HG03139 (cell line): ENCODE measurements around the gene PKIG.

ENCODE experiments used
- ATAC-seq: cut with Tn5 transposase; IDR thresholded peaks from one replicate; pipeline ENCODE4 v1.9.1; 2021; ENCODE audit not compliant: unreplicated experiment

The PKIG gene

DNA sequence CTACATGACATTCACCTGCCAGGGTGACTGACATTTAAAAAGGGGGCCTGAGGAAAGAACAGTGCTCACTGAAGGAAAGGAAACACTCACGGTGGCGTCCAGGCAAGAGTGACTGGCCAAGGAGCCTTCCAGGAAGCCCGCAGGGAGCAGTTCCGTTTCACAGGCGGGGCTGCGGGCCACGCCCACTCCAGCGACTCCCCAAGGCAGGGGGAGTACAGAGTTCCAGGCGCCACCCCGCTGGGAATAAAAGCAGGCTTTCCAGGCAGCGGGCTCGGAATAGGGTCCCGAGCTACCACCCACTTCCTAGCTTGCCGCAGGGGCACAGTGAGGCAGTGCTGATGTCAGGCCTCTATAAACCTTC lies 34.2 kb downstream of the PKIG start:
- ATAC-seq = no peak

GRCh38 chr20:44618318-44618731 lies 35.9 kb downstream of the PKIG start:
- no peak for ATAC-seq

GRCh38 chr20:44619294-44619693 lies 36.9 kb downstream of the PKIG start:
- ATAC-seq = no peak

GRCh38 chr20:44620030-44620429 lies 37.7 kb downstream of the PKIG start:
- no peak for ATAC-seq

GRCh38 chr20:44621325-44621724 lies 38.9 kb downstream of the PKIG start:
- no peak for ATAC-seq

GRCh38 chr20:44621939-44622338 lies 39.6 kb downstream of the PKIG start:
- no peak for ATAC-seq

GRCh38 chr20:44622501-44623270 lies 40.3 kb downstream of the PKIG start:
- no peak for ATAC-seq

GRCh38 chr20:44624152-44624551 lies 41.8 kb downstream of the PKIG start:
- no peak for ATAC-seq

DNA sequence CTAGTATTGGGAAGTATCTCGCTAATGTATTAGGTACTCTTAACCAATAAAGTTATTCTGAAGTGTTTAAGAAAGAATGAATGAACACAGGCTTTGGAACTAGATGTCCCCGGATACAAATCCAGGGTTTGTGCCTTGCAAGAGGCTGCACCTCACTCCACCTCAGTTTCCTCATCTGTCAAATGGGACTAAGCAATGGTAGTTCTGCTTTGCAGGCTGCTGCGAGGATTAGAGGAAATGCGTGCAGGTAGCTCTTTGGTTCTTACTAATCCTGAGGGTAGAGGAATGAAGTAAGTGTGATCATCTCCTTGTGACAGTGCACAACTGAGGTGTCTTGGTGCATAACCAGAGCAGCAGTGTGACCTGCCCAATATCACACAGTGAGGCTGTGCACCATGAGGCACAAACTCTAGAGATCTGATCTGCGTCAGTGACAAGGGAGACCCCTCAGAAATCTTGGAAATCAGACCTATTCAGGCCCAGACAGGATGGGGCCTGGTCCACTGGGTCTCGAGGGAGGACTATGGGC lies 42.4 kb downstream of the PKIG start:
- no peak for ATAC-seq

DNA sequence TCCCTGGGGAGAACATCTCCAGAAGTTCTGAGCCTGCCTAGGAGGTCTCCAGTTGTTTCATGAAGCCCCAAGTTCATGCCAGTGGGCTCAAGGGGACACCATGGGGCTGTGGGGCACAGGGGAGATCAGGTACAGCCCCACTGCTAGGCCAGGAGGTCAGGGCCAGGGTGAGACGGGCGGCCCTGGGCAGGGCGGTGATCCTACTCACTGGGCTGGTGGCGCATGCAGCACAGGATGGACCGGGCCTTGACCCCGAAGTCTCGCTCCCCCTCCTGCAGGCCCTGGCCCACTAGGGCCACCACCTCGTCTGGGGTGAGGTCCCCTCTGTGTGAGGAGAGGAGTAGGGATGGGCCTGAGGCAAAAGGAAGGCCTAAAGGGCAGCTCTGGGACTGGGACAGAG lies 43.0 kb downstream of the PKIG start:
- ATAC-seq = no peak

DNA sequence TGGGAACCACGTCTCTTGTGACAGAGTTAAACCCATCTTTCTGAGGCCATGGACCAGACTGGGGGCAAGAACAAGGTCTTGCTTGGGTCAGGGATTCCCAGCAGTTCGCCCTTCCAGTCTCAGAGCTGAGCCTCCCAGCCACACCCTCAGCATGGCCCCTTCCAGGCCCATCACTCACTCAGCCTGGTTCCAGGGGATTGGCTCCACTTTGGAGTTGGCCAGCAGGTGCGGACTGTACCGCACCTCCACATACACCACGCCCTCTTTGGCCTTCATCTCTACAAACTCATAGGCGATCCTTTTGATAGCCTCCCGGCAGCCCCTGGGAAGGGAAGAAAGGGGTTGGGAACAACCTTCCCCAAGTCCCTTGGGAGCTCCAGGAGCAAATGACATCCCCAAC lies 43.9 kb downstream of the PKIG start:
- no peak for ATAC-seq

GRCh38 chr20:44627364-44628010 lies 45.1 kb downstream of the PKIG start:
- no peak for ATAC-seq

DNA sequence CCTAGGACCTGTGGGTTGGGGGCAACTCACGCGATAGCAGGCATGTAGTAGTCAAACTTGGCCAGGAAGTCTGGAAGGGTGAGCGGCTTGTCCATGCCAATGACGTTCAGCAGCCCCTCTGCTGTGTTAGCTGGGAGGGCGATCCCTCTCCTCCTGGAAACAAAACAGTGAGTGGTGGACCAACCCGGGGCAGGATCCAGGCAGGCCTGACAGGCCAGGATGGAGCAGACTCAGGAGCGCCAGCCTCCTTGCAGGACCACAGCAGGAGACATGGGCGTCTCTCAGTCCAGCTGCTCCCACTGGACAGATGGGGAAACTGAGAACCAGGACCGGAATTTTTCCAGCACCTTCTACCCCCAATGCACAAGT lies 46.6 kb downstream of the PKIG start:
- no peak for ATAC-seq

DNA sequence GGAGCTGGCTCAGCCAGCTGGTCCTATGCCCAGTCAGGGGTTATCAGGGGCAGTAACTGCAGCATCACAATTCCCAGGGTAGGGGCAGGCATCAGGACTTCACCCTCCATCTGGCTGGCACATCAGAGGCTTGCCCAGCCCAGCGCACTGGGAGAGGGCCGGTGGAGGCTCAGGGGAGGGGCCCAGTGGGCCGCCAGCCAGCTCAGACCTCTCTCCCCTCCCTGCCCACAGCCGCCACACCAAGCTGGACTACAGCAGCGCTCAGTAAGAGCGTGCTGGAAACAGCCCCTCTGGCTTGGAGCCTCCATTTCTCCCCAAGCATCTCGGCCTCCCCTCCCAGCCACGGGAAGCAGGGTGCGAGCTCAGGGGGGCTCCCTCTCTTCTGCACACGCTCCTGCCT lies 47.2 kb downstream of the PKIG start:
- no peak for ATAC-seq

DNA sequence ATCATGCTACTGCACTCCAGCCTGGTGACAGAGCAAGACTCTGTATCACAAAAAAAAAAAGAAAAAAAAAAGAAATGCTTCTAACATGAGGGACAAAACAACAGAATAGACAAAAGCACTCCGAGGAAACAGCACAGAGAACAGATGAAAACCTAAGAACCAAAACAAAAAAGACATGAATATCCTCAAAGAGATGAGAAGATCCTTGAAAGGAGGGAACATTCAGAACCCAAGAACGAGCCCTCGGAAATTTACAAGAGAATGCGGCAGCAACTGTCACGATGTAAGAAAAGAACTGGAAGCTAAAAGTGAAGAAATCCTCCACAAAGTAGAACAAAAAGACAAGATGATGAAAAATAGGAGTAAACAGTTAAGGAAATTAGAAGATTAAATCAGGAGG lies 47.9 kb downstream of the PKIG start:
- no peak for ATAC-seq

DNA sequence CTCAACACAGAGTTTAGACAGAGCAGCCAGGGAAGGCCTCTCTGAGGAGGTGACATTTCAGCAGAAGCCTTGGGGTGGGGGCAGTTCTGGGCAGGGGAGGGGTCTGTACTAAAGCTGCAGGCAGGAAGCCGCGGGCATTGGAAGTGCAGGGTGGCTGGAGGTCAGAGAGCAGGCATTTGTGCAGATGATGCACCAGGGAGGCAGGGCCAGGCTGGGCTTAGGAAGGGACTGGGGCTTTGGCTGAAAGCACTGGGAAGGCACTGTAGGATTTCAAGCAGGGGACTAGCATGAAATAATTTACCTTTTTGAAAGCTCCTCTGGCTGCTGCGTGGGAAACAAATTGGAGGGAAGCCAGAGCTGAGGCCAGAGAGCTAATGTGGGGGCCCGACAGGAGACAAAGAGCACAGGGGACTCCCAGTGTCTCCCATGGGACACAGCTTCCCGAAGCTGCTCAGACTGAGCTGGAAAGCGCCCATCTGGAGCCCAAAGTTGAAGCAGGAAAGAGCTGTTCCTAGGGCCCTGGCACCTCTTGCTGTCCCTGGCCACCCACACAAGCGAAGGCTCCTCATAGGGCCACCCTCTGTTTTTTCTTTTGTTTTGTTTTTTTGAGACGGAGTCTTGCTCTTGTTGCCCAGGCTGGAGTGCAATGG lies 49.8 kb downstream of the PKIG start:
- no peak for ATAC-seq

DNA sequence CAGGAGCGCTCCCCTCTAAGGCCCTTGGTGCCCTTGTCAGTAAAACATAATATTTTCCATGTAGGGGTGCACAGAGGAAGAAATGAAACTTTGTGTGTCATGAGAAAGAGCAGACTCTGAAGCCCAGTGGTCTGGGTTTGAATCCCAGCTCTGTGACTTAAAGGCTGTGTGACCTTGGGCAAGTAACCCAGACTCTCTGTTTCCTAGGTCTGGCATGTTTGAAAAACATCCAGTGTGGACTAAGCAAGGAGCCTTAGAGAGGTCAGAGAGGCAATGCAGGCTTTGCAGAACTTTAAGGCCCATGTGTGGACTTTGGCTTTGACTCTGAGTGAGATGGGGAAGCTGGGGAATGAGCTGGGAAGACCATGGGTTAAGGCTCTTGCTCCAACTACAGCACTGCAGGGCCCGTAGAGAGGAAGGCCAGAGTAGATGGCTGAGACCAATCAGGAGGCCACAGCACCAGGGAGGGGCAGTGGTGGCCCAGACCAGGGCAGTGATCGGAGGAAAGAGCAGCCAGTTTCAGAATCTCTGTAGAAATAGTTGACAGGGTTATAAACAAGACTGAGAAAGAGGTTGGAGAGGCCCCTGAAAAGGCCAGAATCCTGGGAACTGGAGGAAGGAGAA lies 50.9 kb downstream of the PKIG start:
- ATAC-seq = no peak

- ATAC-seq = no peak
Observed at GRCh38 chr20:44633872-44634600, 51.7 kb downstream of the PKIG start.

GRCh38 chr20:44635877-44636276 lies 53.5 kb downstream of the PKIG start:
- no peak for ATAC-seq

DNA sequence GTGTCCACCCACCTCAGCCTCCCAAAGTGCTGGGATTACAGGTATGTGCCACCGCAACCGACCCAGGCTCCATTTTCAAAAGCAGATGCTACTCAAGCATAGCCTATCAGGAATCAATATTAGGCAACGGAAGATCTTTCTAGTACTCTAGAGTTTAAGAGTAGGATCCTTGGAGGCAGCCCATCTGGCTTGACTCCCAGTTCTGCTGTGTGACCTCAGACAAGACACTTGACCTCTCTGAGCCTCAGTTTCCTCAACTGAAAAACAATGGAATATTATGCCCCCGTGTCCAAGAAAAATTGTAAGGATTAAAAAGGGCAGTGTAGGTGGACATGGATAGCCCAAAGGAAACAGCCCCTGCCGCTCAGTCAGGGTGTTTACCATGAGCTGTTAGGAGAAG lies 54.7 kb downstream of the PKIG start:
- no peak for ATAC-seq
